ENCODE measurements around the gene AHCYL2.

AHCYL2 gene

DNA sequence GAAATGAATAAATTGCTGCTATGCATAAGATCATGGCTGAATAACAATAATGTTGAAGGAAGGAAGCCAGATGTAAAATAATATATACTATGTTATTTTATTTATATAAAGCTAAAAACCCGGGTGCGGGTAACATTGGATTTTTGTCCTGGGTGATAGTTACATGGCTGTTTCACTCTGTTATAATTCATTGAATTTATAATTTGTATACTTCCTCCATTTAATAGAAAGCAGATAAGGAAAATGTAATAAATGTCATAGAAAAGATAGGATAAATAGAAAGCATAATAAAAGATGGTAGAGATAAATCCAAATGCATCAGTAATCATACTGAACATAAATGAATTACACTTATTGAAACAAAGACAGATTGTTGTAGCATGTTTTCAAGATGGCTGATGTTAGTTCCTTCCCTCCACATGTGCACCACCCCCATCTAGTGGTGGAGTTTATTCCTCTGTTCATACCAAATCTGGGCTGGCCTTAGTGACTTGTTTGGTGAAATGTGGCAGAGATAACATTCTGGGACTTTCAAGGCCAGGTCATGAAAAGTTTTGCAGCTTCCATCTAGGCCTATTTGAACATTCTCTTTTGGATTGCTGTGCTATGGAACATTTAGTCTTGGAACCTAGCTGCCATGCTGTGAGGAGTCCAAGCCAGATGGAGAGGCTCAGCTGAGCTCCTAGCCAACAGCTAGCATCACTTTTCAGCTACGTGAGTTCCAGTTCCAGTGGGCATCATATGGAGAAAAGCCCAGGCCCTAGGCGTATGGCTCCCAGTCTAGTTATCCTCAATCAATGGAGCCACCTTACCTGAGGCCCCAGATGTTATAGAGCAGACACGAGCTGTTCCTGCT is 46.9 kb downstream of the AHCYL2 start:
- TF ChIP-seq, protein P1, sequence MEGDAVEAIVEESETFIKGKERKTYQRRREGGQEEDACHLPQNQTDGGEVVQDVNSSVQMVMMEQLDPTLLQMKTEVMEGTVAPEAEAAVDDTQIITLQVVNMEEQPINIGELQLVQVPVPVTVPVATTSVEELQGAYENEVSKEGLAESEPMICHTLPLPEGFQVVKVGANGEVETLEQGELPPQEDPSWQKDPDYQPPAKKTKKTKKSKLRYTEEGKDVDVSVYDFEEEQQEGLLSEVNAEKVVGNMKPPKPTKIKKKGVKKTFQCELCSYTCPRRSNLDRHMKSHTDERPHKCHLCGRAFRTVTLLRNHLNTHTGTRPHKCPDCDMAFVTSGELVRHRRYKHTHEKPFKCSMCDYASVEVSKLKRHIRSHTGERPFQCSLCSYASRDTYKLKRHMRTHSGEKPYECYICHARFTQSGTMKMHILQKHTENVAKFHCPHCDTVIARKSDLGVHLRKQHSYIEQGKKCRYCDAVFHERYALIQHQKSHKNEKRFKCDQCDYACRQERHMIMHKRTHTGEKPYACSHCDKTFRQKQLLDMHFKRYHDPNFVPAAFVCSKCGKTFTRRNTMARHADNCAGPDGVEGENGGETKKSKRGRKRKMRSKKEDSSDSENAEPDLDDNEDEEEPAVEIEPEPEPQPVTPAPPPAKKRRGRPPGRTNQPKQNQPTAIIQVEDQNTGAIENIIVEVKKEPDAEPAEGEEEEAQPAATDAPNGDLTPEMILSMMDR (IDR thresholded peaks at IDR 0.05; ENCODE audit: low read depth, low read length, missing control alignments): peak; percentile 64
- no peak overlapping the region for H3K4me3 ChIP-seq (ENCODE audit: low read depth, low read length)
- peak; percentile 29 for DNase-seq (ENCODE audit: low read depth)
- in situ Hi-C loops (cut with HindIII; ENCODE audit: low sequenced_read_pairs): loop anchor here (5.0 kb wide), 2 partner anchors 44 to 74 kb away; partner anchors contain the start of gene AHCYL2

DNA sequence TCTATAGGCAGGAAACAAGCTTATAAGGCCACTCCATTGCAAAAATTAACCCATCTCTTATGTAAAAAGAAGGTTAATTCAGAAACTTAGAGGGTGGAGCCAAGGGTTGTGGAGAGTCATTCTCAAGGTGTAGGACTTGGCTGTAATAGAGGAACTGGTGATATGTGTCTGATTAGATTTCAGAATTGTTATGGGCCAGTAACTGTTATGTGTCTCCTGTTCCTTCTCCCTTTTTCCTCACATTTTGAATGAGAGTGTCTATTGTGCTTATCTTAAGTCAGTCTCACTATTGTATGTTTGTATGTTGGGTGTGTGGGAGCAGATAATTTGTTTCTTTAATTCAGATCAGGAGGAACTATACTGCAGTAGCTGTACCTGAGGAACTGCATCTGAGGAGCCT is 49.1 kb downstream of the AHCYL2 start:
- in situ Hi-C loops (cut with HindIII; ENCODE audit: low sequenced_read_pairs): loop anchor here (5.0 kb wide), 2 partner anchors 47 to 77 kb away; partner anchors contain the start of gene AHCYL2
- H3K4me3 ChIP-seq (ENCODE audit: low read depth, low read length): no peak overlapping the region
- DNase-seq (ENCODE audit: low read depth): no peak
- TF ChIP-seq, protein P1 (IDR thresholded peaks at IDR 0.05; ENCODE audit: low read depth, low read length, missing control alignments): no peak

DNA sequence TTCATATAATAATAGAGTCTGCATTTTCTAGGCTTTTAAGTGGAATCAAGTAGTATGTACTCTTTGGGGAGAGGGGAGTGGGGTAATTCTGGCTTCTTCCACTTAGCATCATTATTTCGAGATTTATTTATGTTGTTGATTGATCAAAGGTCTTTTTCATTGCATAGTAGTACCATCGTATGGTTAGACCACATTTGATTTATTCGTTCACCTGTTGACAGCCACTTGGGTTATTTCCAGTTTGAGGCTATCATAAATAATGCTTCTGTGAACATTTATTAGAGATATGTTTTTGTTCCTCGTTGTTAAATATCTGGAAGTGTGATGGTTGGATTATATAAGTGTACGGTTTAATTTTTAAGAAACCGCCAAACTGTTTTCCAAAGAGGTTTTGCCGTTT is 52.8 kb downstream of the AHCYL2 start:
- no peak for DNase-seq (ENCODE audit: low read depth)
- no peak overlapping the region for H3K4me3 ChIP-seq (ENCODE audit: low read depth, low read length)
- TF ChIP-seq, protein P1 (IDR thresholded peaks at IDR 0.05; ENCODE audit: low read depth, low read length, missing control alignments): no peak
- in situ Hi-C loops (cut with HindIII; ENCODE audit: low sequenced_read_pairs): no loop called here

DNA sequence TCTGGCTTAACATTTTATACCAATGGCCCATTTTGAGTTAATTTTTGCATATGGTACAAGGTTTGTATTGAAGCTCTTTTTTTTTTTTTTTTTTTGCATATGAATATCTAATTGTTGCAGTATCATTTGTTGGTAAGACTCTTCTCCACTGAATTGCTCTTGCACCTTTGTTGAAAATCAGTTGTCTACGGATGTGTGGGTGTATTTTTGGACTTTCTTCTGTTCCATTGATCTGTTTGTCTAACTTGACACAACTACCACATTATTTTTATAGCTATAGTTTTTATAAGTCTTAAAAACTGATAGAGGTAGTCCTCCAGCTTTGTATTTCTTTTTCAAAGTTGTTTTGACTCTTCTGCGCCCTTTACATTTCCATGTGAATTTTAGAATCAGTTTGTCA is 53.9 kb downstream of the AHCYL2 start:
- TF ChIP-seq, protein P1 (IDR thresholded peaks at IDR 0.05; ENCODE audit: low read depth, low read length, missing control alignments): no peak
- no peak for DNase-seq (ENCODE audit: low read depth)
- no peak overlapping the region for H3K4me3 ChIP-seq (ENCODE audit: low read depth, low read length)
- in situ Hi-C loops (cut with HindIII; ENCODE audit: low sequenced_read_pairs): no loop called here

DNA sequence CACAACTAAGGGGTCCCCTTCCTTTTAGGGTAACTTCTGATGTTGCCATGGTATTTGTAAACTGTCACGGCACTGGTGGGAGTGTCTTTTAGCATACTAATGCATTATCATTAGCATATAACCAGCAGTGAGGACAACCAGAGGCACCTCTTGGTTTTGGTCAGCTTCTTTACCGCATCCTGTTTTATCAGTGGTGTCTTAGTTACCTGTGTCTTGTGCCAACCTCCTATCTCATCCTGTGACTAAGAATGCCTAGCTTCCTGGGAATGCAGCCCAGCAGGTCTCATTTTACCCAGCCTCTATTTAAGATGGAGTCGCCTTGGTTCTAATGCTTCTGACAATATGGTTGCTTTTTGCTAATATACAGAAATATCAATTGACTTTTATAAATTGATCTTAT is 54.9 kb downstream of the AHCYL2 start:
- TF ChIP-seq, protein P1 (IDR thresholded peaks at IDR 0.05; ENCODE audit: low read depth, low read length, missing control alignments): no peak
- in situ Hi-C loops (cut with HindIII; ENCODE audit: low sequenced_read_pairs): no loop called here
- no peak overlapping the region for H3K4me3 ChIP-seq (ENCODE audit: low read depth, low read length)
- no peak for DNase-seq (ENCODE audit: low read depth)

DNA sequence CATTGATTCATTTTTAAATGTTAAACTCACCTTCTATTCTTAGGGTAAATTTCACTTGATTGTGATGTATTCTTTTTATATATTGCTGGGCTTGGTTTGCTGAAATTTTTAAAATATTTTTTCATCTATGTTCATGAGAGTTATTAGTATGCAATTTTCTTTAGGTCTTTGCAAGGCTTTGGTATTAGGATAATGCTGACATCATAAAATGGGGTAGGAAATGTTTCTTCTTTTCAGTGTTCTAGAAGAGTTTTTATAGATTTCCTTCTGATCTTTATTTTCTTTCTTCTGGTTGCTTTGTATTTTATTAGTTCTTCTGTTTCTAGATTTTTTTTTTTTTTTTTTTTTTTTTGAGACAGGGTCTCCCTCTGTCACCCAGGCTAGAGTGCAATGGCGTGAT is 56.3 kb downstream of the AHCYL2 start:
- H3K4me3 ChIP-seq (ENCODE audit: low read depth, low read length): no peak overlapping the region
- TF ChIP-seq, protein P1 (IDR thresholded peaks at IDR 0.05; ENCODE audit: low read depth, low read length, missing control alignments): no peak
- DNase-seq (ENCODE audit: low read depth): no peak
- in situ Hi-C loops (cut with HindIII; ENCODE audit: low sequenced_read_pairs): no loop called here

Data from astrocyte of the cerebellum (primary cell).